ENCODE data around the gene ZBED2. TPM values are rescaled to one million over a fixed set of nuclear protein-coding genes. Genes with fewer than 3 reads are reported as not detected.

The ZBED2 gene
- total RNA-seq, 4 donors from 2014 or later = not detected

- Histone ChIP-seq H3K9me3 (no peaks in the 10 kb centered on the region), H3K4me3 (no peak overlapping the region), H3K36me3 (no peaks in the 10 kb centered on the region), H3K27ac (no peak overlapping the region), H3K27me3 (no peaks in the 10 kb centered on the region), H3K4me1 (no peaks in the 10 kb centered on the region)
- intact Hi-C loops (cut with DNase I; ENCODE audit: low total_unique reads) = no loop called here
- TF ChIP-seq POLR2AphosphoS5 (IDR thresholded peaks at IDR 0.05) (no peak), EP300 (IDR thresholded peaks at IDR 0.05; ENCODE audit: low read depth) (no peak), CTCF (IDR thresholded peaks at IDR 0.05) (no peak), POLR2A (IDR thresholded peaks at IDR 0.05) (no peak)
- DNase-seq = no peak
- WGBS, 2 donors (ENCODE audit: low coverage in 1 of 2) = 93 to 100% methylated on average over 4 of the region's 4 CpGs
- in situ Hi-C loops (cut with MboI; ENCODE audit: low pct_ligation_motif_present in 1 of 4, low pct_unique_long_range_greater_than_20kb in 1 of 4, low sequenced_read_pairs in 3 of 4) = no loop called here
Observed at GRCh38 chr3:111578867-111579266, 16.3 kb downstream of the ZBED2 start.

- Histone ChIP-seq H3K27ac (no peak overlapping the region), H3K36me3 (no peaks in the 10 kb centered on the region), H3K27me3 (no peaks in the 10 kb centered on the region), H3K9me3 (no peaks in the 10 kb centered on the region), H3K4me3 (no peak overlapping the region), H3K4me1 (no peaks in the 10 kb centered on the region)
- WGBS, 2 donors (ENCODE audit: low coverage in 1 of 2) = 75 to 80% methylated on average over 3 to 4 of the region's 4 CpGs
- intact Hi-C loops (cut with DNase I; ENCODE audit: low total_unique reads) (no loop called here), in situ Hi-C loops (cut with MboI; ENCODE audit: low pct_ligation_motif_present in 1 of 4, low pct_unique_long_range_greater_than_20kb in 1 of 4, low sequenced_read_pairs in 3 of 4) (no loop called here)
- DNase-seq = no peak
- TF ChIP-seq EP300 (IDR thresholded peaks at IDR 0.05; ENCODE audit: low read depth) (no peak), POLR2AphosphoS5 (IDR thresholded peaks at IDR 0.05) (no peak), CTCF (IDR thresholded peaks at IDR 0.05) (no peak), POLR2A (IDR thresholded peaks at IDR 0.05) (no peak)
Observed at GRCh38 chr3:111577798-111578685, 17.1 kb downstream of the ZBED2 start.

- Histone ChIP-seq H3K27me3 (no peaks in the 10 kb centered on the region), H3K4me1 (no peaks in the 10 kb centered on the region), H3K27ac (no peak overlapping the region), H3K4me3 (no peak overlapping the region), H3K9me3 (no peaks in the 10 kb centered on the region), H3K36me3 (no peaks in the 10 kb centered on the region)
- intact Hi-C loops (cut with DNase I; ENCODE audit: low total_unique reads) = no loop called here
- TF ChIP-seq POLR2AphosphoS5 (IDR thresholded peaks at IDR 0.05) (no peak), EP300 (IDR thresholded peaks at IDR 0.05; ENCODE audit: low read depth) (no peak), CTCF (IDR thresholded peaks at IDR 0.05) (no peak), POLR2A (IDR thresholded peaks at IDR 0.05) (no peak)
- in situ Hi-C loops (cut with MboI; ENCODE audit: low pct_ligation_motif_present in 1 of 4, low pct_unique_long_range_greater_than_20kb in 1 of 4, low sequenced_read_pairs in 3 of 4) = no loop called here
- DNase-seq = no peak
- 29 to 41% methylated on average over 1 of the region's 1 CpG for WGBS, 2 donors (ENCODE audit: low coverage in 1 of 2)
Observed at GRCh38 chr3:111577113-111577512, 18.0 kb downstream of the ZBED2 start.

- Histone ChIP-seq H3K4me3 (no peak overlapping the region), H3K27ac (no peak overlapping the region), H3K36me3 (no peaks in the 10 kb centered on the region), H3K27me3 (no peaks in the 10 kb centered on the region), H3K4me1 (no peaks in the 10 kb centered on the region), H3K9me3 (no peaks in the 10 kb centered on the region)
- intact Hi-C loops (cut with DNase I; ENCODE audit: low total_unique reads) = no loop called here
- 80 to 81% methylated on average over 3 to 6 of the region's 6 CpGs for WGBS, 2 donors (ENCODE audit: low coverage in 1 of 2)
- no peak for TF ChIP-seq EP300 (IDR thresholded peaks at IDR 0.05; ENCODE audit: low read depth)
- no peak for TF ChIP-seq CTCF (IDR thresholded peaks at IDR 0.05)
- TF ChIP-seq POLR2A (IDR thresholded peaks at IDR 0.05) = no peak
- in situ Hi-C loops (cut with MboI; ENCODE audit: low pct_ligation_motif_present in 1 of 4, low pct_unique_long_range_greater_than_20kb in 1 of 4, low sequenced_read_pairs in 3 of 4) = no loop called here
- DNase-seq = no peak
Observed at GRCh38 chr3:111571907-111572460, 23.2 kb downstream of the ZBED2 start.
